ENCODE results near the gene DMRT1.

- no peak for TF ChIP-seq CTCF (IDR thresholded peaks at IDR 0.05; ENCODE audit: low read depth, low read length)
- no peak for TF ChIP-seq MYC (IDR thresholded peaks at IDR 0.05; ENCODE audit: low read depth, low read length)
- TF ChIP-seq POLR2A (IDR thresholded peaks at IDR 0.05; ENCODE audit: extremely low read depth, insufficient read length) = no peak
These were observed 11.0 kb downstream of the DMRT1 start for GRCh38 chr9:852539-852938.
